ENCODE data around the gene C15orf39. TPM values are rescaled to one million over a fixed set of nuclear protein-coding genes. Genes with fewer than 3 reads are reported as not detected.

C15orf39 gene
- total and polyA plus RNA-seq, 9 of the 15 experiments (the other 6 are each of a cell fraction or from before 2014, with no cell fraction given), result 0.31 to 29.8 (median 4.4) TPM

- TF ChIP-seq GATAD2A (IDR thresholded peaks at IDR 0.05) (0 out of 2 replicates have a peak, but pooled peaks have one; percentile 31), ZFP91 (CRISPR knock-in tag; IDR thresholded peaks at IDR 0.05) (peak; percentile 35; the same call in 1 of the 2 replicates), FOXP1 (CRISPR knock-in tag; IDR thresholded peaks at IDR 0.05) (0 out of 2 replicates have a peak, but pooled peaks have one; percentile 74), ZNF121 (CRISPR knock-in tag; conservative IDR thresholded peaks at IDR 0.05) (no peak), CUX1 (CRISPR knock-in tag; IDR thresholded peaks at IDR 0.05) (no peak), ZNF318 (IDR thresholded peaks at IDR 0.05; ENCODE audit: borderline replicate concordance in 1 of 2, low read depth in 1 of 2) (no peak), RFX7 (CRISPR knock-in tag; IDR thresholded peaks at IDR 0.05) (no peak), PKNOX1 (IDR thresholded peaks at IDR 0.05) (no peak)
These were observed 752 bp downstream of the C15orf39 start (continued) for GRCh38 chr15:75202251-75203016.
